ENCODE measurements around the gene FSD1. TPM values are rescaled to one million over a fixed set of nuclear protein-coding genes. Genes with fewer than 3 reads are reported as not detected.

Gene FSD1
- total RNA-seq, 2 donors from 2014 or later = 16.0 to 24.7 TPM

DNA sequence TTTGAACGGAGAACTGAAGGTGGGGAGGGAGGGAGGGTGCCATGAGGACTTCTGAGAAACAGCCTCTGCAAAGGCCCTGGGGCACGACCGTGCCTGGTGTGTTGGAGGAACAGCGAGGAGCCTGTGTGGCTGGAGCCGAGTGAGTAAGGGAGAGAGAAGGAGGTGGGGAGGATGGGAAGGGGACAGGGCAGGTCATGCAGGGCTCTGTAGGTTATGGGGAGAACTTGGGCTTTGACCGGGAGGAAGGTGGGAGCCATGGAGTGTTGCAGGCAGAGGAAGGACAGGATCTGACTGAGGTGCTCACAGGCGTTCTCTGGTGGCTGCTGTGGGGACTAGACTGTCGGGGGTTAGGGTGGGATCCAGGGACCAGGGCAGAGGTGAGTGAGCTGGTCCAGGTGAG, 45.7 kb downstream of the FSD1 start:
- Mint-ChIP-seq H3K36me3 (no peaks in the 10 kb centered on the region), H3K9me3 (no peaks in the 10 kb centered on the region), H3K4me1 (ENCODE audit: low read depth in 2 of 2) (peaks cover 32 to 41% of the 10 kb centered on the region in 2 donors), H3K27me3 (no peaks in the 10 kb centered on the region), H3K4me3 (peak overlapping the region; percentile 56), H3K27ac (peak overlapping the region; percentile 75 to 97)
- DNase-seq (ENCODE audit: low spot score) (no peak), ATAC-seq (no peak)

DNA sequence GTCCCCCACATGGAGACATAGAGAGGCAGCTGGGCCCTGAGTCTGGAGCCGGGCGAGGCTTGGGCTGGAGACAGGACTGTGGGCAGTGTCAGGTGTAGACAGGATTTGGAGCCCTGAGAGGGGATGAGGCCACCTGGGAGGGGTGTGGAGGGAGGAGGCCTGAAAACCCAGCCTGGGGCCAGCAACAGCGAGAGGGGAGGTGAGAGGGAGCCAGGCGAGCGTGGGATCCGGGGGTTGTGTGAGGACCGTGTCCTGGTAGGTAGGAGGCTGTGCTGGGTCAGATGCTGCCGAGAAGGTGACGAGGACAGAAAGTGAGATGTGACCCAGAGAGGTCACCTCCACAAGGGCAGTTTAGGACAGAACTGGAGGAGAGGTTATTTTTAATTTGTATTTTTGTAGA, 46.3 kb downstream of the FSD1 start:
- no peaks in the 10 kb centered on the region for H3K27me3 Mint-ChIP-seq
- DNase-seq (ENCODE audit: low spot score) = no peak
- H3K4me1 Mint-ChIP-seq (ENCODE audit: low read depth in 2 of 2) = peaks cover 25 to 36% of the 10 kb centered on the region in 2 donors
- no peaks in the 10 kb centered on the region for H3K36me3 Mint-ChIP-seq
- H3K9me3 Mint-ChIP-seq = no peaks in the 10 kb centered on the region
- H3K4me3 Mint-ChIP-seq = no peak overlapping the region
- no peak for ATAC-seq
- peak overlapping the region; percentile 75 to 97 for H3K27ac Mint-ChIP-seq

DNA sequence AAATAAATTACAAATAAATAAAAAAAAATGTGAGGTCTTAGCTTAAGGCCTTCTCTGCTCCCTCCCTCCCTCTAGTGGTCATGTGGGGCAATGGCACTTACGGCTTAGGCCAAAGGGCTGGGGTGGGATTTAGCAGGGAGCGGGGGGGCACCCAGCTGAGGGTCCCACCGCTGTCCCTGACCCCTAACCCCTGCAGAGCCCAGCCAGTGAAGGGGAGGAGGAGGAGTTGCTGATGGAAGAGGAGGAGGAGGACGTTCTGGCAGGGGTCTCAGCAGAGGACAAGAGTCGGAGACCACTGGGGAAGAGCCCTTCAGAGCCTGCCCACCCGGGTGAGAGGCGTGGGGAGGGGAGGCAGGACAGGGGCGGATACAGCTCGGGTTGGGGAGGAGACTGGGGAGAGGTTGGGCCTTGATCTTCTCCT, 48.3 kb downstream of the FSD1 start:
- Mint-ChIP-seq H3K4me1 (ENCODE audit: low read depth in 2 of 2) (peaks cover 13 to 26% of the 10 kb centered on the region in 2 donors), H3K9me3 (no peaks in the 10 kb centered on the region), H3K36me3 (no peaks in the 10 kb centered on the region), H3K27me3 (no peaks in the 10 kb centered on the region), H3K4me3 (no peak overlapping the region), H3K27ac (no peak overlapping the region)
- DNase-seq (ENCODE audit: low spot score) (peak; percentile 78), ATAC-seq (peak; percentile 56 to 67)

DNA sequence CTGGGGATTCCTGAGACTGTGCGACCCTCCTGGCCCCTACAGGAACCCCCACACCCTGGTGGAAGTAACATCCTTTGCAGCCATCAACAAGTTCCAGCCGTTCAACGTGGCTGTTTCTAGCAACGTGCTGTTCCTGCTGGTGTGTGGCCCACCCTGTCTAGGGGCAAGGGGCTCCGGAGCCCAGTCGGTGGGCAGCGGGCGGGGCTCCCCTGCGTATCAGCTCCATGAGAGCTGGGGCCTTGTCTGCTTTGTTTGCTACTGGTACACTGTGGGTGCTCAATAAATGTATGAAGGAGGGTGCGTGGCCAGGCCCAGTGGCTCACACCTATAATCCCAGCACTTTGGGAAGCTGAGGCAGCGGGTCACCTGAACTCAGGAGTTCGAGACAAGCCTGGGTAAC, 49.9 kb downstream of the FSD1 start:
- ATAC-seq (no peak), DNase-seq (ENCODE audit: low spot score) (no peak)
- H3K9me3 Mint-ChIP-seq = no peaks in the 10 kb centered on the region
- no peaks in the 10 kb centered on the region for H3K27me3 Mint-ChIP-seq
- H3K4me3 Mint-ChIP-seq = no peak overlapping the region
- H3K27ac Mint-ChIP-seq = no peak overlapping the region
- no peaks in the 10 kb centered on the region for H3K36me3 Mint-ChIP-seq
- H3K4me1 Mint-ChIP-seq (ENCODE audit: low read depth in 2 of 2) = peaks cover 13 to 15% of the 10 kb centered on the region in 2 donors

DNA sequence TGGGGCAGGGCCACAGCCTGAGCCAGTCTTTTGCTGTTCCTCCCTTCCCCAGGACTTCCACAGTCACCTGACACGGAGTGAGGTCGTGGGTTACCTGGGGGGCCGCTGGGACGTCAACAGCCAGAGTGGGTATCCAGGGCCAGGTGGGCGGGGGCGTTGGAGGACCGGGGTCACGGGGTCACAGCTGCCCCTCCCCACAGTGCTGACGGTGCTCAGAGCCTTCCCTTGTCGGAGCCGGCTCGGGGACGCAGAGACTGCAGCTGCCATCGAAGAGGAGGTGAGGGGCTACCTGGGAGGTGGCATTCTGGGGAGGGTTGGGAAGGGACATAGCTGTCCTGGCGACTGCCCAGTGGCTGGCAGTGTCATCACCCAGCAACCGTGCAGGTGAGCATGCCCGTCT, 50.5 kb downstream of the FSD1 start:
- Mint-ChIP-seq H3K9me3 (no peaks in the 10 kb centered on the region), H3K36me3 (no peaks in the 10 kb centered on the region), H3K27me3 (no peaks in the 10 kb centered on the region), H3K27ac (no peak overlapping the region), H3K4me3 (no peak overlapping the region), H3K4me1 (ENCODE audit: low read depth in 2 of 2) (peaks cover 10 to 11% of the 10 kb centered on the region in 2 donors)
- ATAC-seq = no peak
- DNase-seq (ENCODE audit: low spot score) = no peak

DNA sequence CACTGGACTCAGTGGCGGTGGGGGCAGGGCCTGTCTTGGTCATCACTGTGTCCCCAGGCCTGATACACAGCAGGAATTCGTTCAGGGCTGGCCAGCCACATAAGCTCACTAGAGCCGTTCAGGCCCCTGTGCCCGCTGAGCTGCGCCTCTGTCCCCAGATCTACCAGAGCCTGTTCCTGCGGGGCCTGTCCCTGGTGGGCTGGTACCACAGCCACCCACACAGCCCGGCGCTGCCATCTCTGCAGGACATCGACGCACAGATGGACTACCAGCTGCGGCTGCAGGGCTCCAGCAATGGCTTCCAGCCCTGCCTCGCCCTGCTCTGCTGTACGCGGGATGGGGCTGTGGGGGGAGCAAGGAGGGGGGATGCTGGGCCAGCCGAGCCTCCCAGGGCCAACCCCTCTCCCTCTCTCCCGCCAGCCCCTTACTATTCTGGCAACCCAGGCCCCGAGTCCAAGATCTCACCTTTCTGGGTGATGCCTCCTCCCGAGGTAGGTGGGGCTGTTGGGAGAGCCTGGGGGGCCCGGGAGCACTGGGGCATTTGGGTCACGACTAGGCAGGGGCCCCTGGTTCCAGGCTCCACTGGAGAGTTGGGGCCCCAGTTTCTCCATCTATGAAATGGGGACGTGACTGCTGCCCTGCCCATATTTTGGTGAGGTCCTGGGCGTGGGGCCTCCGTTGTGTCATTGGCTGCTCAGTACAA, 52.8 kb downstream of the FSD1 start:
- H3K4me1 Mint-ChIP-seq (ENCODE audit: low read depth in 2 of 2) = peaks cover 0 to 6% of the 10 kb centered on the region in 2 donors
- no peak for DNase-seq (ENCODE audit: low spot score)
- no peaks in the 10 kb centered on the region for H3K9me3 Mint-ChIP-seq
- H3K27ac Mint-ChIP-seq = no peak overlapping the region
- H3K36me3 Mint-ChIP-seq = no peaks in the 10 kb centered on the region
- H3K4me3 Mint-ChIP-seq = no peak overlapping the region
- H3K27me3 Mint-ChIP-seq = no peaks in the 10 kb centered on the region
- no peak for ATAC-seq

DNA sequence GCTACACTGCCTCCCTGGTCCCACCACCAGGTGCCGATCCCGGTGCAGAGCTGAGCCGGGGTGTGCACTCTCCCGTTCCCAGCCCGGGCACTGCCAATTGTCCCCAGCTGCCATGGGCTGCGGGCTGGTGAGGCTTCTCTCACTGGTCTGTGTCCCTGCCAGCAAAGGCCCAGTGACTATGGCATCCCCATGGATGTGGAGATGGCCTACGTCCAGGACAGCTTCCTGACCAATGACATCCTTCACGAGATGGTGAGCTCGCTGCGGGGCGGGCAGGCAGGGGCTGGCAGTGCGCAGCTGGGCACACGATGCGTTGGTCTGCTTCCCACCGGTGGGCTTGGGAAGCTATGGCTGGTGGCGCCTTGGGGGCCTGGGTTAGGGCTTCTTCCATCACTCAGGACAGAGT, 53.5 kb downstream of the FSD1 start:
- H3K9me3 Mint-ChIP-seq = no peaks in the 10 kb centered on the region
- H3K4me1 Mint-ChIP-seq (ENCODE audit: low read depth in 2 of 2) = peaks cover 0 to 4% of the 10 kb centered on the region in 2 donors
- H3K27ac Mint-ChIP-seq = no peak overlapping the region

DNA sequence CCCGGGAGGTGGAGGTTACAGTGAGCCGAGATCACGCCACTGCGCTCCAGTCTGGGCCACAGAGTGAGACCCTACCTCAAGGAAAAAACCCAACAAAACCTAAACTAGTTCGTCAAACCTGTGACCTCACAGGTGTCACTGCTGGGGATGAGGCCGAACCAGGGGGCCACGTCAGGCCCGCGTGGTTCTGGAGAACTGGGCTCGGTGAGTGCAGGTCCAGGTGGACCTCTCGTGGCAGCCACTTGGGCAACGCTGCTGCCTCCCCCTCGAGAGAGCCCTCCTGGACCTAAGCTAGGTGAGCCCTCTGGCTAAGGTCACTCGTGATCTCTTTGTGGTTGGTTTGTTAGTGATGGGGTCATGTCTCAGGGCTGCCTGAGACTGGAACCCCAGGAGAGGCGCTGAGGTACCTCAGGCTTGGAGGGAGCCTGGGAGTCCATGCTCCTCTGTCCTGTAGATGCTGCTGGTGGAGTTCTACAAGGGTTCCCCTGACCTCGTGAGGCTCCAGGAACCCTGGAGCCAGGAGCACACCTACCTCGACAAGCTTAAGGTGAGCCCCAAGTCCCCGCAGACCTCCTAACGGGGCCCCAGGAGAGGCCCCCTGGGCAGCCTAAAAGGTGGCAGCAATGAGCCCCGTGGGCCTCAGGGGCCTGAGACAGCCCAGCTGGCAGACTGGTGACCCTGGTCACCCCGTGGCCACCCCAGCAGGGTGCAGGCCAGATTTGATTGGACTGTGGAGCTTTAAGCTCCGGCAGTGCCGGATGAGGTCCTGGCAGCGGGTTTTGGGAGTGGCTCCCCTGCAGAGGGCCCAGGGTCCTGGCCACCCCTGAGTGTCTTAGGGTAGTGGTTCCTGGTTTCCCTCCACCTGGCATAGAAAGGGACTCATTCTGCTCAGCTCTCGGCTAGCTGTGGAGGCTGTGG, 54.6 kb downstream of the FSD1 start:
- Mint-ChIP-seq H3K36me3 (no peaks in the 10 kb centered on the region), H3K27me3 (no peaks in the 10 kb centered on the region), H3K9me3 (no peaks in the 10 kb centered on the region), H3K4me1 (ENCODE audit: low read depth in 2 of 2) (peaks cover 0 to 4% of the 10 kb centered on the region in 2 donors), H3K4me3 (no peak overlapping the region), H3K27ac (peak overlapping the region in 1 of 2 donors; percentile 53)
- DNase-seq (ENCODE audit: low spot score) (no peak), ATAC-seq (no peak)

More for the DNA sequence above, 53.5 kb downstream of the FSD1 start:
- no peak for DNase-seq (ENCODE audit: low spot score)
- Mint-ChIP-seq H3K27me3 (no peaks in the 10 kb centered on the region), H3K4me3 (no peak overlapping the region), H3K36me3 (no peaks in the 10 kb centered on the region)
- ATAC-seq = no peak

DNA sequence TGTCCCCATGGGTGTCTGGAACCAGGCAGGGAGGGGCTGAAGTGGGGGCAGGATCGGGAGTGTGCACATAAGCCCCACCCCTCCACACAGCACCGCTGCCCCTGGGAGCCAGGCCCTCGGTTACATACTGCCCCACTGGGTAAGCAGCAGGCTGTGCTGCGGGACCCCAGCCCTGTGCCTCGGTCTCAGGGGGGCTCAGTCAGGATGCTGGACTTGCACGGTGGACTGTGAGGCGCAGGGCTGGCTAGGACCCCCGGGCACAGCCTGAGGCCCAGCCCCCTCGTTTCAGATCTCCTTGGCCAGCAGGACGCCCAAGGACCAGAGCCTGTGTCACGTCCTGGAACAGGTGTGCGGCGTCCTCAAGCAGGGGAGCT, 55.2 kb downstream of the FSD1 start:
- no peaks in the 10 kb centered on the region for H3K27me3 Mint-ChIP-seq
- peaks cover 0 to 4% of the 10 kb centered on the region in 2 donors for H3K4me1 Mint-ChIP-seq (ENCODE audit: low read depth in 2 of 2)
- no peak overlapping the region for H3K27ac Mint-ChIP-seq
- DNase-seq (ENCODE audit: low spot score) (no peak), ATAC-seq (no peak)
- H3K4me3 Mint-ChIP-seq = no peak overlapping the region
- no peaks in the 10 kb centered on the region for H3K36me3 Mint-ChIP-seq
- H3K9me3 Mint-ChIP-seq = no peaks in the 10 kb centered on the region

DNA sequence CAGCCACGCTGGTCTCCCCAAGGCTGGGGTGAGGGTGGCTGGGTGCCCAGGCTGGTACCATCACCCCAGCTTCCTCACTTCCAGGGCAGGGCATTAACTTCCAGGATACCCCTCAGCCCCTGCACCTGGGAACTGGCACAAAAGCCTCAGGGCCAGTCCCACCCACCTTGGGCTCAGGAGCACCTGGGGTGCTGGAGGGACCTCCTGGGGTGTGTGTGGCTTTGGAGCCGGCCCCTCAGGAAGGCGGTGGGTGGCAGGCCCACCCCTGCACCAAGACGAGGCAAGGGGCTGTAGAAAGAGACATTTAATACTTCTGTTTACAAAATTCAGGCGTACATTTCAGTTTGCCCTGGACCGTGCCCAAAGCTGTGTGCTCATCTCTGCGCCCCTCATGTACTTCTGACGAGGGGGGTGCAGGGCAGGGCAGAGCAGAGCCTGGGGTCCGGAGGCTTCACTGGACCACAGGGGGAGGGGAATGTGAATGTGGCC, 55.7 kb downstream of the FSD1 start:
- no peaks in the 10 kb centered on the region for H3K27me3 Mint-ChIP-seq
- no peaks in the 10 kb centered on the region for H3K9me3 Mint-ChIP-seq
- ATAC-seq (no peak), DNase-seq (ENCODE audit: low spot score) (no peak)
- peaks cover 0 to 4% of the 10 kb centered on the region in 2 donors for H3K4me1 Mint-ChIP-seq (ENCODE audit: low read depth in 2 of 2)
- H3K4me3 Mint-ChIP-seq = no peak overlapping the region
- peak overlapping the region in 1 of 2 donors; percentile 61 for H3K27ac Mint-ChIP-seq
- no peaks in the 10 kb centered on the region for H3K36me3 Mint-ChIP-seq

DNA sequence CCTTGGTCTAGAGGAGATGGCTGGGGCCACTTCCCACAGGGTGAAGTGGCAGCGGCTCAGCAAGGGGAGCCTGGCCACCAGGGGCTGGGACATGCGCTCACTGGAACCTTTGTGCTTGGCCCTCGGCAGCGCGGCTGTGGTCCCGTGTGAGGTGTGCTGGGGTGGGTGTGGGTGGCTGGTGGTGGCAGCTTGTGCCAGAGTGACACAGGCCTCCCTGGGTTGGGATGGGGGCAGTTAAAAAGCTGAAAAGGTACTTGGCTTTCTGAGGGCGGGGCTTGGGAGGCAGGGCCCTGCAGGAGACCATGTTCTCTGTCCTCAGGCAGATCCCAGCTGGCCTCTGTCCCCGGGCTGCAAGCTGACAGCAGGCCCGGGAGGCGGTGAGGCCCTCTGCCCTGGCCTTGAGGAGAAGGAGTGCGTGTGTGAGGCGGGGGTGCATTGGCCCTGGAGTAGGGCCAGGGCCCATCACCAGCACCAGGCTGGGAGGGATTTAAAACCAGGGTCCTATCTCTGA, 56.3 kb downstream of the FSD1 start:
- Mint-ChIP-seq H3K9me3 (no peaks in the 10 kb centered on the region), H3K4me3 (no peak overlapping the region), H3K27ac (peak overlapping the region in 1 of 2 donors; percentile 61), H3K4me1 (ENCODE audit: low read depth in 2 of 2) (peaks cover 0 to 4% of the 10 kb centered on the region in 2 donors), H3K36me3 (no peaks in the 10 kb centered on the region), H3K27me3 (no peaks in the 10 kb centered on the region)
- ATAC-seq (no peak), DNase-seq (ENCODE audit: low spot score) (no peak)

DNA sequence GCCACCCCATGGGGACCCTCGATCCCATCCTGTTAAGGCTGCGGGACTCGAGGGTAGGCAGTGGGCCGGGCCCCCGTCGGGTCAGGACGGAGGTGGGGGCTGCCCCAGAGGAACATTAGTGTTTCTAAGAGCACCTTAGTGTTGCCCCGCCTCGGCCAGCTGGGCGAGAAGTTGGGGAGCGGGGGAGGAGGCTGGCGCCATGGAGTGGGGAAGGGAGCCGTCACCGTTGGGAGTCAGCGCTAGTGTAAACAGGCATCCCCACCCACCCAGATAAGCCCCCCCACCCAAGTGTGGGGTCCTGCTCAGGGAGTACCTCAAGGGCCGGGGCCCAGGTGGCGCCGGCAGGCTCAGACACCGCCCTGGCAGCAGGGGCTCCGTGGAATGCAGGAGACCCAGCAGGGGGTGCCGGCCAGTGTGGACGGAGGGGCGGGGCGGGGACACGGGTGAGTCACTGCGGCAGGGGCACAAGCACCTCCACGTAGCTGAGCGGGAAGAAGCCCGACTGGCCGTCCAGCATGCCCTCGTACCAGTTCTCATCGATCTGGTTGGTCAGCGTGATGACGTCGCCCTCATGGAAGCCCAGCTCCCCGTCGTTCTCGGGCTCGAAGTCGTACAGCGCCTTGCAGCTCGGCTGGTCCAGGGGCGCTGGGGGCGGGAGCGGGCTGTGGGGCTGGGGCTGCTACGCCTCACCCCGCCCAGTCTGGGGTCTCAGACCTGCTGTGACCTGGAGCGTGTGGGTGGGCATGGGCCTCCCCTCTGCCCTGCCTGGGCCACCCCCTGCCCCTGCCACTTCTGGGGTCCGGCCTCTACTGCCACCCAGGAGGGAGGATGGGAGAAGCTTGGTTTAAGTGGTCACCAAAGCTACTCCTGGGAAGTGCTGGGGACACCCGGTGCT, 57.0 kb downstream of the FSD1 start:
- H3K36me3 Mint-ChIP-seq = no peaks in the 10 kb centered on the region
- H3K4me1 Mint-ChIP-seq (ENCODE audit: low read depth in 2 of 2) = peaks cover 0 to 4% of the 10 kb centered on the region in 2 donors
- no peak overlapping the region for H3K27ac Mint-ChIP-seq

More for the DNA sequence above, 57.0 kb downstream of the FSD1 start:
- ATAC-seq = no peak
- Mint-ChIP-seq H3K4me3 (no peak overlapping the region), H3K9me3 (no peaks in the 10 kb centered on the region), H3K27me3 (no peaks in the 10 kb centered on the region)
- no peak for DNase-seq (ENCODE audit: low spot score)

Measured in natural killer cell treated with Interleukin-12 subunit alpha and Interleukin-12 subunit beta and Interleukin-15 and Interleukin-18, amount 100 ng/mL, for 72 hours (primary cell).